NB4 (cell line): Measurements from ENCODE around the gene MAP4K2.

ENCODE experiments used
- DNase-seq: peaks from one replicate; pipeline ENCODE4 v3.0.0; 2010; ENCODE audit warnings: low read depth
- H3K4me3 ChIP-seq: one replicate; pipeline ENCODE4 v1.5.1; 2011; ENCODE audit warnings: mild to moderate bottlenecking, low read depth, low read length, moderate library complexity
- CTCF ChIP-seq: IDR thresholded peaks from one replicate; pipeline ENCODE4 v1.5.1; 2012; ENCODE audit warnings: low read depth, low read length
- MYC ChIP-seq: IDR thresholded peaks from 2 replicates; pipeline ENCODE4 v1.6.1; 2011; ENCODE audit warnings: low read depth, low read length
- POLR2A ChIP-seq: IDR thresholded peaks from 2 replicates; pipeline ENCODE4 v1.6.1; 2011; ENCODE audit warnings: mild to moderate bottlenecking; ENCODE audit not compliant: insufficient read length; ENCODE audit errors: extremely low read depth
- TF ChIP-seq, protein P1 (sequence below): IDR thresholded peaks from 2 replicates; pipeline ENCODE4 v1.6.1; 2011; ENCODE audit warnings: low read depth, low read length

The MAP4K2 gene

GRCh38 chr11:64801158-64801464 is 1.9 kb downstream of the MAP4K2 start:
- TF ChIP-seq, protein P1, sequence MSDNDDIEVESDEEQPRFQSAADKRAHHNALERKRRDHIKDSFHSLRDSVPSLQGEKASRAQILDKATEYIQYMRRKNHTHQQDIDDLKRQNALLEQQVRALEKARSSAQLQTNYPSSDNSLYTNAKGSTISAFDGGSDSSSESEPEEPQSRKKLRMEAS, result no peak
- TF ChIP-seq POLR2A (no peak), MYC (no peak), CTCF (no peak)
- H3K4me3 ChIP-seq, result no peak overlapping the region
- DNase-seq, result no peak

- TF ChIP-seq MYC, result no peak
- TF ChIP-seq, protein P1, result no peak
- TF ChIP-seq POLR2A, result no peak
- no peak for TF ChIP-seq CTCF
- no peak overlapping the region for H3K4me3 ChIP-seq
- peak; percentile 46 for DNase-seq
These were observed 2.5 kb downstream of the MAP4K2 start for GRCh38 chr11:64800303-64801157.

DNA sequence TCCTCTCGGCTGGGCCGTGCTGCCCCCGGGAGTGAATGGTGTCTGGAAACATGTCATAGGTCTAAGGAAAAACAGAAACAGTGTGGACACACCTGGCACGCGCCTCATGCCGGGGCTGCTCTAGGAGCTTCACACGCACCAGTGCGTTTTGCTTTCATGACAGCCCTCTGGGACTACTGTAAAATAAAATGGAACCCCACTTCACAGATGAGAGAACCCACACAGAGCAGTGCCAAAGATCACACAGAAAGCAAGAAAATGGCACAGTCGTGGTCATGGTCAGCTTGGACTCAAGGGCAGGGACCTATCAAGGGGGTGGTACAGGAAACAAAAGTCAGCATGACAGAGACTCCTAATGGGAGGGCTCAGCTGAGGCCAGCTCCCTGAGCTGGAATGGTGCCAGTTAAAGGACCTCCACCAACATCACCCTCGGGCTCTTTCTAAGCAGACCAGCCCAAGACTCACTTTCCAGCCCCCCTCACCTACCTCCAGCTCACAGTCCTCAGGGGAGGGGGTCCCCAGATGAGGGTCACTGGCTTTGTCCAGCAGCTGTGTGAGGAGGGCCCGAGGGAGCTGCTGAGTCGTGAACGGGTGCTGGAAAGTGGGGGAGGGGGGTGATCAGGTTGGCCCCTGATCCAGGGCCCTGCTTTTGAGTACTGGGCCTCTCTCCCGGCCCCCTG is 3.3 kb downstream of the MAP4K2 start:
- DNase-seq, result peak; percentile 39
- TF ChIP-seq, protein P1, result no peak
- TF ChIP-seq POLR2A (no peak), CTCF (no peak), MYC (no peak)
- no peak overlapping the region for H3K4me3 ChIP-seq

DNA sequence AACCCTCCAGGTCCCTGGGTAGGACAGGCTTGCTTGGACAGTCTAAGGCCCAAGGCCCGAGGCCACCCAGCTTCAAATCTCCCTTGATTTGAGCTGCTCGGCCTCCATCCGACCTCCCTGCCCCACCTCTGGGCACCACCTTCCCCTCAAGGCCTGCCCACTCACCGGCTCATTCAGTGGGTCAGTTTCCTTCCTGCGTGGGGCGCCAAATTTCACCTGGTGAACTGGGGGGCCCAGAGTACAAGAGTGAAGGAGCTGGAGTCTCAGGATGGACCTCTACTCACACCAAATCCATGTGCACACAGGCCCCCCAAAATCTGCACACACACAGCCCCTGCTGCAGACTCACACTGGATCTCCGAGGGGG is 3.8 kb downstream of the MAP4K2 start:
- no peak for DNase-seq
- H3K4me3 ChIP-seq, result no peak overlapping the region
- TF ChIP-seq, protein P1, result no peak
- TF ChIP-seq POLR2A (no peak), MYC (no peak), CTCF (no peak)

- TF ChIP-seq CTCF, result no peak
- TF ChIP-seq, protein P1, result no peak
- no peak for TF ChIP-seq POLR2A
- no peak for TF ChIP-seq MYC
- no peak overlapping the region for H3K4me3 ChIP-seq
- DNase-seq, result peak; percentile 37
These were observed 6.1 kb downstream of the MAP4K2 start for GRCh38 chr11:64796757-64797541.
